Measurements from ENCODE around the gene LTBP3. TPM values are rescaled to one million over a fixed set of nuclear protein-coding genes. Genes with fewer than 3 reads are reported as not detected.

The LTBP3 gene
- polyA plus RNA-seq, 1 of the 3 experiments (the other 2 are of a cell fraction) = 167 TPM

DNA sequence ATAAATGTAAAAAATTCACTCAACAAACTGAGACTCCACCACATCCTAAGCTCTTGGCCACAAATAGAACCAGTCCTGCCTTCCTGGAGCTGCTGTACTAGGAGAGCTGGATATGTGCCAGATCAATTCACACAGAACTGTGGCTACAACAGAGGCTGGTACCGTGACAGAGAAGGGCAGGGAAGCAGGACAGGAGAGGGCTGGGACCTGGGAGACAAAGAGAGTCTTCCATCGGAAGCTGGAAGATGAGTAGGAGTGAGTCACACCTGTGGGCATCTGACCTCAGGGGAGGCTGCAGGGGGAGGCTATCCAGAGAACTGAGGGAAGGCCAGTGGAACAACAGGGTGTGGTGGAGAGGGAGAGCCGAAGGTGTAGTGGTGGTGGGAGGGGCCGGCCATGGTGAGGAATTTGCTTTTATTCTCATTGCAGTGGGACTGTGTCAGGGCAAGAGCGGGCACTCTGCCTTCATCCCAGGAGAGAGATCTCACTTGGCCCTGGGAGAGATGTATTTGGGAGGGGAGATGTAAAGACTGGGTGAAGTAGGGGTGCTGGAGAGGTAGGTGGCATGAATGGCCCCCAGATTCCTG is 1.9 kb upstream of the LTBP3 start:
- TF ChIP-seq, protein P1, sequence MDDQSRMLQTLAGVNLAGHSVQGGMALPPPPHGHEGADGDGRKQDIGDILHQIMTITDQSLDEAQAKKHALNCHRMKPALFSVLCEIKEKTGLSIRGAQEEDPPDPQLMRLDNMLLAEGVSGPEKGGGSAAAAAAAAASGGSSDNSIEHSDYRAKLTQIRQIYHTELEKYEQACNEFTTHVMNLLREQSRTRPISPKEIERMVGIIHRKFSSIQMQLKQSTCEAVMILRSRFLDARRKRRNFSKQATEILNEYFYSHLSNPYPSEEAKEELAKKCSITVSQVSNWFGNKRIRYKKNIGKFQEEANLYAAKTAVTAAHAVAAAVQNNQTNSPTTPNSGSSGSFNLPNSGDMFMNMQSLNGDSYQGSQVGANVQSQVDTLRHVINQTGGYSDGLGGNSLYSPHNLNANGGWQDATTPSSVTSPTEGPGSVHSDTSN (IDR thresholded peaks at IDR 0.05) = no peak
- TF ChIP-seq, protein P2, sequence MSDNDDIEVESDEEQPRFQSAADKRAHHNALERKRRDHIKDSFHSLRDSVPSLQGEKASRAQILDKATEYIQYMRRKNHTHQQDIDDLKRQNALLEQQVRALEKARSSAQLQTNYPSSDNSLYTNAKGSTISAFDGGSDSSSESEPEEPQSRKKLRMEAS (IDR thresholded peaks at IDR 0.05; ENCODE audit: low read depth) = 0 out of 2 replicates have a peak, but pooled peaks have one; percentile 11
- TF ChIP-seq JUND (IDR thresholded peaks at IDR 0.05) (peak; percentile 61; the same call in 1 of the 2 replicates), TAF1 (IDR thresholded peaks at IDR 0.05; ENCODE audit: borderline replicate concordance, low read depth, low read length) (no peak), NFIC (IDR thresholded peaks at IDR 0.05; ENCODE audit: borderline replicate concordance) (0 out of 2 replicates have a peak, but pooled peaks have one; percentile 64), RFX5 (IDR thresholded peaks at IDR 0.05; ENCODE audit: low read length) (no peak), TCF12 (IDR thresholded peaks at IDR 0.05) (peak; percentile 55; the same call in 1 of the 2 replicates), RXRA (IDR thresholded peaks at IDR 0.05; ENCODE audit: borderline replicate concordance, low read depth) (peak; percentile 70; the same call in 1 of the 2 replicates), FOSL2 (IDR thresholded peaks at IDR 0.05; ENCODE audit: borderline replicate concordance, low read depth) (peak; percentile 86)
- TF ChIP-seq, protein P3, sequence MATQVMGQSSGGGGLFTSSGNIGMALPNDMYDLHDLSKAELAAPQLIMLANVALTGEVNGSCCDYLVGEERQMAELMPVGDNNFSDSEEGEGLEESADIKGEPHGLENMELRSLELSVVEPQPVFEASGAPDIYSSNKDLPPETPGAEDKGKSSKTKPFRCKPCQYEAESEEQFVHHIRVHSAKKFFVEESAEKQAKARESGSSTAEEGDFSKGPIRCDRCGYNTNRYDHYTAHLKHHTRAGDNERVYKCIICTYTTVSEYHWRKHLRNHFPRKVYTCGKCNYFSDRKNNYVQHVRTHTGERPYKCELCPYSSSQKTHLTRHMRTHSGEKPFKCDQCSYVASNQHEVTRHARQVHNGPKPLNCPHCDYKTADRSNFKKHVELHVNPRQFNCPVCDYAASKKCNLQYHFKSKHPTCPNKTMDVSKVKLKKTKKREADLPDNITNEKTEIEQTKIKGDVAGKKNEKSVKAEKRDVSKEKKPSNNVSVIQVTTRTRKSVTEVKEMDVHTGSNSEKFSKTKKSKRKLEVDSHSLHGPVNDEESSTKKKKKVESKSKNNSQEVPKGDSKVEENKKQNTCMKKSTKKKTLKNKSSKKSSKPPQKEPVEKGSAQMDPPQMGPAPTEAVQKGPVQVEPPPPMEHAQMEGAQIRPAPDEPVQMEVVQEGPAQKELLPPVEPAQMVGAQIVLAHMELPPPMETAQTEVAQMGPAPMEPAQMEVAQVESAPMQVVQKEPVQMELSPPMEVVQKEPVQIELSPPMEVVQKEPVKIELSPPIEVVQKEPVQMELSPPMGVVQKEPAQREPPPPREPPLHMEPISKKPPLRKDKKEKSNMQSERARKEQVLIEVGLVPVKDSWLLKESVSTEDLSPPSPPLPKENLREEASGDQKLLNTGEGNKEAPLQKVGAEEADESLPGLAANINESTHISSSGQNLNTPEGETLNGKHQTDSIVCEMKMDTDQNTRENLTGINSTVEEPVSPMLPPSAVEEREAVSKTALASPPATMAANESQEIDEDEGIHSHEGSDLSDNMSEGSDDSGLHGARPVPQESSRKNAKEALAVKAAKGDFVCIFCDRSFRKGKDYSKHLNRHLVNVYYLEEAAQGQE (IDR thresholded peaks at IDR 0.05; ENCODE audit: low read depth, low read length) = 0 out of 2 replicates have a peak, but pooled peaks have one; percentile 29
- Histone ChIP-seq H3K9ac (peak overlapping the region; percentile 87), H2AFZ (ENCODE audit: low read depth) (no peak overlapping the region; the same call in 1 of the 2 replicates), H3K9me3 (no peaks in the 10 kb centered on the region), H3K36me3 (replicated peaks in 1 of 2; ENCODE audit: control insufficient read depth in 1 of 2, insufficient read depth in 2 of 2, low read length in 1 of 2) (no peaks in the 10 kb centered on the region), H3K27me3 (ENCODE audit: insufficient read depth) (no peaks in the 10 kb centered on the region), H3K27ac (ENCODE audit: low read depth in 2 of 2, low read length in 1 of 2) (peak overlapping the region; percentile 97), H3K79me2 (ENCODE audit: insufficient read depth) (peaks cover 33% of the 10 kb centered on the region), H3K9me2 (no peaks in the 10 kb centered on the region), H3K4me1 (ENCODE audit: control insufficient read depth in 1 of 2, insufficient read depth in 2 of 2, low read depth in 1 of 2, low read length in 1 of 2) (peaks cover 50 to 60% of the 10 kb centered on the region in 2 experiments), H4K20me1 (ENCODE audit: insufficient read depth) (peaks cover 6% of the 10 kb centered on the region), H3K4me3 (ENCODE audit: low read depth in 2 of 2, low read length in 1 of 2) (peak overlapping the region in 1 of 2 experiments; percentile 55; a peak in 1 of 4 replicates), H3F3A (replicated peaks; ENCODE audit: insufficient read depth) (peaks cover 51% of the 10 kb centered on the region), H3K4me2 (peak overlapping the region; percentile 91)
- no peak for DNase-seq
- CTCF ChIA-PET = interaction anchor here (0.5 to 6.4 kb wide), 11 partner anchors 8 to 222 kb away, joined by 3 to 69 read pairs (median 5); partner anchors contain the start of genes FAM89B, SCYL1 and ZNRD2
- POLR2A ChIA-PET = interaction anchor here (1.1 to 3.3 kb wide), 7 partner anchors 10 to 160 kb away, joined by 3 to 12 read pairs (median 4); partner anchors contain the start of genes FAM89B, MALAT1, RNASEH2C and ZNRD2
- WGBS (ENCODE audit: low lambda C conversion rate) = 10% methylated on average over 5 of the region's 5 CpGs
